Measurements from ENCODE around the gene CNTNAP2. TPM values are rescaled to one million over a fixed set of nuclear protein-coding genes. Genes with fewer than 3 reads are reported as not detected.

The CNTNAP2 gene
- total RNA-seq, 1 experiment from 2014 or later = 64.5 TPM

DNA sequence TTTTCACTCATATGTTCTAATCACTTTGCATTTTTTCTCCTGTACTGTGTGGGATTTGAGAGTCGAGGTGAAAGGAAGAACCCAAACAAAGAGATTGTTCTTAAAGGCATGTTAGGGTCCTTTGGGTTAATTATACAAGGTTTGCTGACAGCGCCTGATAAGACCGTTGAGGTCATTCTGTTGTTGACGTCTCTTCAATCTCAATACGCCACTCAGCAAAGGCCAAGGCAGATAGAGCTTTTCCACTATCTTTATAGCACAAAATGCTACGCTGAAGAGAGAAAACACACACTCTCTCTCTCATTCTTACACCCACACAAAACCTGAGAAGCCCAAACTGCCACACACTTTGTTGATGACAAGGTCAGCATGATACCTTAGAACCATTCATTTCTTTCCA lies 228.7 kb downstream of the CNTNAP2 start:
- Histone ChIP-seq H3K56ac (ENCODE audit: insufficient read length, low read depth, low read length) (no peak overlapping the region), H3K23ac (ENCODE audit: insufficient read length, low read depth, low read length) (no peak overlapping the region), H3K27ac (ENCODE audit: insufficient read length, low read depth, low read length) (no peak overlapping the region), H2BK15ac (ENCODE audit: low read depth, low read length) (no peak overlapping the region), H4K20me1 (ENCODE audit: control insufficient read depth, insufficient read depth, insufficient read length) (no peaks in the 10 kb centered on the region), H3K4ac (ENCODE audit: low read depth, low read length) (no peak overlapping the region), H3T11ph (ENCODE audit: low read length) (no peak overlapping the region), H4K5ac (ENCODE audit: insufficient read length, low read depth, low read length) (no peak overlapping the region), H4K8ac (replicated peaks; ENCODE audit: insufficient read length, low read depth, low read length) (no peak overlapping the region), H3K14ac (ENCODE audit: insufficient read depth, low read length) (no peak overlapping the region), H2BK120ac (ENCODE audit: low read depth, low read length, poor library complexity, severe bottlenecking) (no peak overlapping the region), H3K23me2 (ENCODE audit: insufficient read length, low read depth, low read length, poor library complexity, severe bottlenecking) (no peaks in the 10 kb centered on the region), H3K9ac (ENCODE audit: extremely low read depth, insufficient read length, low read length) (no peak overlapping the region), H3K18ac (ENCODE audit: insufficient read length, low read depth, low read length) (no peak overlapping the region), H3K9me3 (ENCODE audit: control insufficient read depth, low read depth, low read length) (no peaks in the 10 kb centered on the region), H3K4me2 (ENCODE audit: insufficient read depth, insufficient read length, low read length) (no peak overlapping the region), H3K4me1 (ENCODE audit: insufficient read depth, low read length) (no peaks in the 10 kb centered on the region), H2BK5ac (ENCODE audit: insufficient read length, low read length) (no peak overlapping the region), H2AFZ (ENCODE audit: low read length) (no peak overlapping the region), H4K91ac (ENCODE audit: insufficient read length, low read depth, low read length) (no peak overlapping the region), H3K27me3 (ENCODE audit: insufficient read depth, low read length) (no peaks in the 10 kb centered on the region), H2BK20ac (ENCODE audit: low read depth, low read length, poor library complexity, severe bottlenecking) (no peak overlapping the region), H3K79me1 (ENCODE audit: insufficient read depth, low read depth, low read length, poor library complexity, severe bottlenecking) (no peaks in the 10 kb centered on the region), H3K79me2 (ENCODE audit: insufficient read depth, low read length) (no peaks in the 10 kb centered on the region), H2BK12ac (ENCODE audit: insufficient read length, low read depth, low read length) (no peak overlapping the region), H2AK5ac (ENCODE audit: insufficient read length, low read length) (no peak overlapping the region)
- DNase-seq = no peak
- Mint-ChIP-seq H3K27ac (no peak overlapping the region), H3K27me3 (ENCODE audit: low read depth) (no peaks in the 10 kb centered on the region), H3K36me3 (ENCODE audit: insufficient read depth in 1 of 3, low read depth in 3 of 3) (peaks cover 0 to 4% (median 0%) of the 10 kb centered on the region in 3 experiments; a peak in 1 of 7 replicates), H3K4me3 (no peak overlapping the region), H3K4me1 (peaks cover 0 to 6% of the 10 kb centered on the region in 2 experiments; a peak in 1 of 4 replicates), H3K9me3 (peaks cover 0 to 3% of the 10 kb centered on the region in 2 experiments; a peak in 2 of 5 replicates)
- TF ChIP-seq, protein P1, sequence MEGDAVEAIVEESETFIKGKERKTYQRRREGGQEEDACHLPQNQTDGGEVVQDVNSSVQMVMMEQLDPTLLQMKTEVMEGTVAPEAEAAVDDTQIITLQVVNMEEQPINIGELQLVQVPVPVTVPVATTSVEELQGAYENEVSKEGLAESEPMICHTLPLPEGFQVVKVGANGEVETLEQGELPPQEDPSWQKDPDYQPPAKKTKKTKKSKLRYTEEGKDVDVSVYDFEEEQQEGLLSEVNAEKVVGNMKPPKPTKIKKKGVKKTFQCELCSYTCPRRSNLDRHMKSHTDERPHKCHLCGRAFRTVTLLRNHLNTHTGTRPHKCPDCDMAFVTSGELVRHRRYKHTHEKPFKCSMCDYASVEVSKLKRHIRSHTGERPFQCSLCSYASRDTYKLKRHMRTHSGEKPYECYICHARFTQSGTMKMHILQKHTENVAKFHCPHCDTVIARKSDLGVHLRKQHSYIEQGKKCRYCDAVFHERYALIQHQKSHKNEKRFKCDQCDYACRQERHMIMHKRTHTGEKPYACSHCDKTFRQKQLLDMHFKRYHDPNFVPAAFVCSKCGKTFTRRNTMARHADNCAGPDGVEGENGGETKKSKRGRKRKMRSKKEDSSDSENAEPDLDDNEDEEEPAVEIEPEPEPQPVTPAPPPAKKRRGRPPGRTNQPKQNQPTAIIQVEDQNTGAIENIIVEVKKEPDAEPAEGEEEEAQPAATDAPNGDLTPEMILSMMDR (conservative IDR thresholded peaks at IDR 0.05) = no peak
- no CpG with 5 or more reads among the region's 6 CpGs for WGBS (ENCODE audit: extremely low coverage, insufficient read length, low lambda C conversion rate)
